Cerebellar cortex (tissue), 1 donor: ENCODE data around the gene MCM8.
A peak's percentile ranks its signal among the peaks of the same experiment; 100 is the strongest.

Experiments used
- DNase-seq: peaks from one replicate; pipeline ENCODE4 v3.0.0-alpha.2; 2015; ENCODE audit warnings: low spot score

MCM8 gene

GRCh38 chr20:5950271-5951031 lies at the start of gene MCM8, which contains the start of gene TRMT6:
MCM8 (plus strand) TSS chr20:5950652; CDS start chr20:5952016, 1,364 bp downstream.
TRMT6 (minus strand) TSS chr20:5950533; CDS start chr20:5950405, 128 bp downstream.
- peak; percentile 97 for DNase-seq

DNA sequence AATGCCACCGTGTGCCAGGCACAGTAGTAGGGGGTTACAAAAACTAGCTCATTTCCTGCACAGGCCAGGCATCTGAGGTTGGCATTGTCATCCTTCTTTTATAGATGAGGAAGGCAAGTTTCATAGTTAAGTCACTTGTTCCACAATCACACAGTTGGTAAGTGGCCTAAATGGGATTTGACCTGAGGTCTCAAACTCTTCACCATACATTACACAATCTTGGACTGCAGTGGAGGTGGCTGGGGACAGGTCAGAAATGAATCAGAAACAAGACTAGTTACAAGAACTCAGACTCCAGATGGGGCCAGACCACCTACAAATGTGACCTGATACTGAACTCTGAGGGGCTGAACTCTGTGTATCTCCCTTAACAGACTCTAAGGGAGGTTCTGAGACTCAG lies 49.5 kb upstream of the MCM8 start:
- DNase-seq: no peak

- no peak for DNase-seq
Measured at GRCh38 chr20:5908981-5909380, 41.5 kb upstream of the MCM8 start.

GRCh38 chr20:5910186-5910585 lies 40.3 kb upstream of the MCM8 start:
- DNase-seq: peak; percentile 70

DNA sequence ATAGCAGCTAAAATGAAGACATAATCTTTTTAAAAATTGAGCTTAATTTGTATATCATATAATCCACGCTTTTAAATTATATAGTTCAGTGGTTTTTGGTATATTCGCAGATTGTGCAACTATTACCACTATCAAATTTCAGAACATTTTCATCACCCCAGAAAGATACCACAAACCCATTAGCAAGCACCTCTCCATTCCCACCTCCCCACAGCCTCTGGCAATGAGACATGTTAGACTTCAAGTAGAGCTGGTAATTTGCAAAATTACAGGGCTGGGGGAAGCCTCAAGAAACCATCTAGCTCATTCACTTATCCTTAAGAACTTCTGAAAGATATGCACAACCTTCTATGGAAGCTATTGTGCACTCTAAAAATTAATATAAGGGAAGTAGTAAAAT lies 37.3 kb upstream of the MCM8 start:
- DNase-seq: no peak

DNA sequence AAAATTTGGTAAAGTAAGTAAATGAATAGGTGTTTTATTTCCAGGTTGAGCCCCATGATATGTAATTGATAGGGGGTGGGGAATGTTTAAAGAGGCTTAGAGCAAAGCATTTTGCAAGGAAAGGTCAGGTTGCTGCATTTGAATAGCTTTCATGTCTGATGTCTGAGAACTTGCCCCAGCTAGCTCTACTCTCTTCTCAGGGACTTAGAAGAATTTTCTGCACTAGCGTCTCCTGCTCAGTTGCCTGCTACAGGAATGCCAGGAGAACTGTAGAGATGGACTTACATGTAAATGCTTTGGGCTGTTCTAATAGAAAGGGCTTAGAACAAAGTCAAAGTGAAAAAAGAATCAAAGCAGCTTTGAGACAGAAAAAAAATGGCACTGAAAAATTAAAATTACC lies 35.6 kb upstream of the MCM8 start:
- peak; percentile 59 for DNase-seq

GRCh38 chr20:5918856-5919625 lies 31.4 kb upstream of the MCM8 start:
- DNase-seq: no peak

GRCh38 chr20:5919626-5920544 lies 30.6 kb upstream of the MCM8 start:
- peak; percentile 92 for DNase-seq

DNA sequence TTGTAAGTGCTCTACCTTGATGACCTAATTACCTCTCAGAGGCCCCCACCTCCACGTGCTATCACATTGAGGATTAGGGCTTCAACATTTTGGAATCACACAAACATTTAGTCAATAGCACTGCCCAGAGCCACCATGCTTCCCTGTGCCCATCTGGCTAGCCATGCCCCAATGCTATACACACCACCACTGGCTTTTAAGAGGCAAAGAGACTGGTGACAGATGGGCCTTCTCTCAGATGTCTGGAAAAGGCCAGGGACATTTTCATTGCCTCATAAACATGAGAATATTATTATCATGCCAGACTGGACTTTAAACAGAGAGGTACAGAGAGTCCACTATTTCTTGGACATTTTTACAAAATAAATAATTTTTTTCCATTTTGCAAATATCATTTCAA lies 29.9 kb upstream of the MCM8 start:
- DNase-seq: peak; percentile 61

- DNase-seq: no peak
Measured at GRCh38 chr20:5923493-5923892, 27.0 kb upstream of the MCM8 start.

DNA sequence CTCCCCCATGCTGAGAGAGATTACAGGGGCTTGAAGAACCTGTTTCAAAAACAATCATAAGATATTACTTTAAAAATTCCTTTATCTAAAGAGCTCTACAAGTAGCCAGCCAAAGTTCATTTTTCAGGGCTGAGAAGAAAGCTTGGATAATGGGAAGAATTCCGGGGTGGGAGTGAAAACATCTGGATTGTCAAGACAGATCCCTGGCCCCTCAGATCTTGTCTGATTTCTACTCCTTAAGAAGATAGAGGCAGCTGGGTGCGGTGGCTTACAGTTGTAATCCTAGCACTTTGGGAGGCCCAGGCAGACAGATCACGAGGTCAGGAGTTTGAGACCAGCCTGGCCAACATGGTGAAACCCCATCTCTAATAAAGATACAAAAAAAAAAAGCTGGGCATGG lies 24.9 kb upstream of the MCM8 start:
- no peak for DNase-seq

GRCh38 chr20:5927749-5928462 lies 22.5 kb upstream of the MCM8 start:
- no peak for DNase-seq

DNA sequence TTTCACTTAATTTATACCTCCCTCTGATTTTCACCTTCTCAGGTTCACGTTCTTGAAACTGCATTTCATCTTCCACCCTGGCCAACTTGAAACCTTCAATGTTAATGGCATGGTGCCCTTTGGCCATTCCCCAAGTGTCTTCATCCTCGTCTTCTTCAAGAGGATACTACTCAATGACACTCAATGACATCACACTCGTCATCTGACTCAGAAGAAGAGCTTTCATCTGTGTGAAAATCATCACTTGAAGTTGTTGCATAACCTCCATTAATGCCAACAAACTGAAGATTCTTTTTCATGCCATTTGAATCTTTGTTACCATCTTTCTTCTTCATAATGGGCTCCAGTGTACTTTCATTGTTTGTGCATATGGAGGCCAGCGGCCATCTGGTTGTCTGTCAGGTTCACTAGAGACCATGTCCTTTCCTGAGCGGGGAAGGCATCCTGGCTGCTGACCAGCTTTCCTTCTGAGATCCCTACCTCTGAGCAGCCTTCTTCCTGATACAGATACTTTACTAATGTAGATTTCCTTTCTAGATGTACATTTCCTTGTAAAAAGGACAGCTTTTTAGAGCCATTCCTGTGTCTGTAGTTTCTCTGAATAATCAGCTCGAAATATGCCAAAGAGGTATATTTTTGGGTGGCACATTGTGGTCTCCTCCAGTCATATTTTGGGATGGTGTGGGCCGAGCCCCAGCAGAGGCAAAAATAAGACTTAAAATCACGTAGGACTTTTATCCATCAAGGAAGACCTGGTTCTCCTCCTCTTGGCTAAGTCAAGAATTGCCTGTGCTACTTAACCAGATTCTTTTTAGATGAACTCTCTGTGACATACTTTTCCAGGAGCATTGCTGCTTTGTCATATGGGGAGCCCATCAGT lies 21.4 kb upstream of the MCM8 start:
- DNase-seq: peak; percentile 79

- peak; percentile 61 for DNase-seq
Measured at GRCh38 chr20:5931411-5931810, 19.0 kb upstream of the MCM8 start.

GRCh38 chr20:5932796-5933195 lies 17.7 kb upstream of the MCM8 start:
- peak; percentile 51 for DNase-seq

GRCh38 chr20:5933802-5934436 lies 16.5 kb upstream of the MCM8 start:
- peak; percentile 62 for DNase-seq

GRCh38 chr20:5935384-5935783 lies 15.1 kb upstream of the MCM8 start:
- no peak for DNase-seq

DNA sequence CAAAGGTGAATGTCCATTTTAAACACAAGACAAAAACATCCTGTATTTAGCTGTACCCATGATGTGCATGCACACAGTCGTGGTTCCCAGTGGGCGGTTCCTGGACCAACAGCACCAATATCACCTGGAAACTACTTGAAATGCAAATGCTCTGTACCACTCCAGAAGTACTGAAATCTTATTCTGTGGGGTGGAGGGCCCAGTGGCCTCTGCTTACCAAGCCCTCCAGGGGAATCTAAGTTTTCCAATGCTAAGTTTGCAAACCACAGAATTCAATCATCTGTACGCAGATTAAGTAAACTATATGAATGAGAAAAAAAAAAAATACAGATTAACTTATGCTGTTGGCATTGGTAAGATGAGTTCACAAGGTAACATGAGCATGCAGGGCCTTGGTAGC lies 14.2 kb upstream of the MCM8 start:
- no peak for DNase-seq

GRCh38 chr20:5938456-5939029 lies 11.9 kb upstream of the MCM8 start:
- DNase-seq: no peak

DNA sequence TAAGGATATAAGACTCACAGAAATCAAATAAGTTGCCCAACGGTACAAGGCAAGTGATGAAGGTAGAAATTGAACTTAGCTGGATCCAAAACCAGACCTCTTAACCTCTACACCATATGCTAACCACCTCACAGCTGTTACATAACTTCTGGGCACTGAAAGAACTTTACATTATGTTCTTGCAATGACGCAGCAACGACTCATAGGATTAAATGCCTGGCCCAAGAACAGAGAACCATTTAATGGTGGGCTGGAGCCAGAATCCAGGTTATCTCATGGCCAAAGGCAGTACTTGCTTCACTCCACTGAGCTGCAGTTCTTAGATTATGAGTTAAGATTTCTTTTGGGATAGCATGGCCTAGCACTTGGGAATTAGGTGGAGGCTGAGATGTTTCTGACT lies 4.5 kb upstream of the MCM8 start:
- DNase-seq: no peak
